Osteocyte (in vitro differentiated cells): Measurements from ENCODE around the gene ITGA11. TPM values are rescaled to one million over a fixed set of nuclear protein-coding genes. Genes with fewer than 3 reads are reported as not detected.

Experiments
- DNase-seq: peaks from one replicate; pipeline ENCODE4 v3.0.0; 2021; ENCODE audit warnings: mixed read lengths; ENCODE audit not compliant: unreplicated experiment; ENCODE audit errors: extremely low spot score
- H3K27ac Mint-ChIP-seq: one replicate; pipeline ENCODE4 v1.8.0; 2021; ENCODE audit warnings: mild to moderate bottlenecking, mixed read lengths; ENCODE audit not compliant: unreplicated experiment
- H3K27me3 Mint-ChIP-seq: one replicate; pipeline ENCODE4 v1.8.0; 2021; ENCODE audit warnings: mixed read lengths; ENCODE audit not compliant: unreplicated experiment
- H3K36me3 Mint-ChIP-seq: one replicate; pipeline ENCODE4 v1.8.0; 2021; ENCODE audit warnings: mixed read lengths; ENCODE audit not compliant: unreplicated experiment
- H3K4me1 Mint-ChIP-seq: one replicate; pipeline ENCODE4 v1.8.0; 2021; ENCODE audit warnings: mixed read lengths; ENCODE audit not compliant: unreplicated experiment
- H3K4me3 Mint-ChIP-seq: one replicate; pipeline ENCODE4 v1.8.0; 2021; ENCODE audit warnings: mild to moderate bottlenecking, moderate library complexity, mixed read lengths; ENCODE audit not compliant: unreplicated experiment
- H3K9me3 Mint-ChIP-seq: one replicate; pipeline ENCODE4 v1.8.0; 2021; ENCODE audit warnings: mixed read lengths; ENCODE audit not compliant: unreplicated experiment
- CTCF ChIP-seq: fragments of 200-600 bp; sonication (generic); IDR thresholded peaks from 2 replicates; pipeline ENCODE4 v1.5.0; 2021; ENCODE audit warnings: antibody characterized with exemption, mild to moderate bottlenecking, moderate library complexity
- total RNA-seq: library from RNA; stranded (reverse); gene quantifications from 2 replicates; pipeline ENCODE4 v1.2.1, GENCODE V29; 2021

Gene ITGA11
- total RNA-seq, 1 donor from 2014 or later, result 1,149 TPM

GRCh38 chr15:68385671-68386586 is 46.0 kb downstream of the ITGA11 start:
- DNase-seq, result peak; percentile 67
- H3K27ac Mint-ChIP-seq, result no peak overlapping the region
- H3K27me3 Mint-ChIP-seq, result no peaks in the 10 kb centered on the region
- H3K4me1 Mint-ChIP-seq, result peaks cover 46% of the 10 kb centered on the region
- no peak overlapping the region for H3K4me3 Mint-ChIP-seq
- TF ChIP-seq CTCF, result no peak
- peaks cover 40% of the 10 kb centered on the region for H3K36me3 Mint-ChIP-seq
- H3K9me3 Mint-ChIP-seq, result no peaks in the 10 kb centered on the region

GRCh38 chr15:68385240-68385561 is 46.8 kb downstream of the ITGA11 start:
- H3K27ac Mint-ChIP-seq, result no peak overlapping the region
- H3K27me3 Mint-ChIP-seq, result no peaks in the 10 kb centered on the region

GRCh38 chr15:68384451-68385239 is 47.3 kb downstream of the ITGA11 start:
- peaks cover 59% of the 10 kb centered on the region for H3K4me1 Mint-ChIP-seq
- peaks cover 44% of the 10 kb centered on the region for H3K36me3 Mint-ChIP-seq
- no peak overlapping the region for H3K27ac Mint-ChIP-seq
- no peaks in the 10 kb centered on the region for H3K9me3 Mint-ChIP-seq
- TF ChIP-seq CTCF, result no peak
- H3K27me3 Mint-ChIP-seq, result no peaks in the 10 kb centered on the region
- H3K4me3 Mint-ChIP-seq, result no peak overlapping the region
- DNase-seq, result peak; percentile 72

More at GRCh38 chr15:68385240-68385561, 46.8 kb downstream of the ITGA11 start:
- no peak overlapping the region for H3K4me3 Mint-ChIP-seq
- H3K9me3 Mint-ChIP-seq, result no peaks in the 10 kb centered on the region
- no peak for TF ChIP-seq CTCF
- DNase-seq, result peak; percentile 44
- H3K4me1 Mint-ChIP-seq, result peaks cover 53% of the 10 kb centered on the region
- peaks cover 44% of the 10 kb centered on the region for H3K36me3 Mint-ChIP-seq

- Mint-ChIP-seq H3K27ac (peak overlapping the region; percentile 90), H3K4me3 (no peak overlapping the region), H3K4me1 (peaks cover 70% of the 10 kb centered on the region), H3K9me3 (no peaks in the 10 kb centered on the region), H3K27me3 (no peaks in the 10 kb centered on the region), H3K36me3 (peaks cover 48% of the 10 kb centered on the region)
- peak; percentile 69 for DNase-seq
- peak; percentile 69 for TF ChIP-seq CTCF
Observed at GRCh38 chr15:68383161-68384074, 48.5 kb downstream of the ITGA11 start.
